Measurements from ENCODE around the gene PRF1.
"Not testable (repeated sequence)": the region's sequence is repeated elsewhere in the genome, so short reads cannot be mapped to it uniquely, and the experiment has no call there.

The PRF1 gene

GRCh38 chr10:70616761-70617160, 14.2 kb upstream of the PRF1 start:
- no peak for DNase-seq

DNA sequence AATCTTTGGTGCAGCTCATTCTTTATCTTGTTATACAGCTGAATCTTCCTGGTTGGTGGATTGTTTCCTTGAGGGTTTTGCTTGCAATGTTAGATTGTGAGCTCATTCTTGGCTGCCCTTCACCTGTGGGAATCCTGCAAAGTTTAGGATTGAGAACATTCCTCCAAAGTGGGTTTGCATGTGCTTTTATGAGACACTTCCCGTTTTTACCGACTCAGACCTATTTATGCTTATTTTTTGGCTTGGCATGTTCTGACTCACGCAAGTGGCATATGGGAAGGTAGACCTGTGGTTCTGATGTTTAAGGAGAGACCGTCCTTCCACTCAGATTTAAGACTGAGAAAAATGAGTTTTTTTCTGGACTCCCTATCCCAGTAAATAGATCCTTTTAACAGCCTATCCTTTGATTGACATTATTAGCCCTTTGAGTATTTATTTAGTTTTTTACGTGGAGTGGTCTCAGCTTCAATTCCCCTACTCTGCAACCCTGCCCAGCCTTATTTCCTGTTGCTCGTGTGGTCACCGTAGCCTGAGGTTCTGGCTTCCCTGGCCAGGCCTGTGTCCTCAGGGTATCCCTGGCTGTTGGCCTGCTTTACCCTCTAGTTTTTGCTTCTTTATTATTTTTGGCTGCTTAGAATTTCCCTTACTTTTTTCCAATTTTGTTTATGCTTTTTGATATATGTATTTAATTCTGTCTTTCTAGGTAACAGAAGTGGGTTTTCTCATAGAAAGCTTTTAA, 13.4 kb upstream of the PRF1 start:
- no peak for DNase-seq

GRCh38 chr10:70615211-70615610, 12.7 kb upstream of the PRF1 start:
- DNase-seq = no peak

- DNase-seq = not testable (repeated sequence)
These were observed 11.8 kb upstream of the PRF1 start for GRCh38 chr10:70614364-70614763.

- DNase-seq = no peak
These were observed 11.4 kb upstream of the PRF1 start for GRCh38 chr10:70613941-70614340.

- DNase-seq = no peak
These were observed 5.4 kb upstream of the PRF1 start for GRCh38 chr10:70607936-70608335.

DNA sequence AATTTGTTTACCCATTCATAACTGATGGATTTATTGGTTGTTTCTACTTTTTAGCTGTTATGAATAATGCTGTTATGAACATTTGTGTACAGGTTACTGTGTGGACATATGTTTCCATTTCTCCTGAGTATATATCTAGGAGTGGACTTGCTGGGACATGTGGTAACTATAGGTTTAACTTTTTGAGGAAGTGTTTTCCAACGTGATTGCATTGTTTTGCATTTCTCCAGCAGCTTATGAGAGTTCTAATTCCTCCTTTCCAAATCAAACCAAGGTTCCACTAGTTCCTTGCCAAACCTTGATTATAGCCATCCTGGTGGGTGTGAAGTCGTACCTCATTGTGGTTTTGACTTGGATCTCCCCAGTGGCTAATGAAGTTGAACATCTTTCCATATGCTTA, 2.6 kb upstream of the PRF1 start:
- no peak for DNase-seq

- no peak for DNase-seq
These were observed 1.6 kb upstream of the PRF1 start for GRCh38 chr10:70604106-70604505.

- no peak for DNase-seq
These were observed 884 bp upstream of the PRF1 start for GRCh38 chr10:70603449-70603801.

DNA sequence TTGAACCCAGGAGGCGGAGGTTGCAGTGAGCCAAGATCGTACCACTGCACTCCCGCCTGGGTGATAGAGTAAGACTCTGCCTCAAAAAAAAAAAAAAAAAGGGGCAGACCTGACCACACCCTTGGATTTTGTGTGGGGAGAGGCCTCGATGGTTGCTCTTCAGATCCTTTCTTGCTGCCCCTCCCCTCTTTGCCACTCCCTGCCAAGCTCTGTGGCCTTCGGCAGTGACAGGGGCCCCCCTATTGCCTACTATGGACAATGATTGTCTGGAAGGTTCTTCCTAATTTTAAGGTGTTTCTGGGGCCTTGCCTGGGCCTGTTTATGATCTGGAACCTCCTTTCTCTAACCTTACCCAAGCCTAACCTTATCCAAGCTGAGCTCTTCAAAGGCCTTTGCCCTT, 795 bp downstream of the PRF1 start:
- no peak for DNase-seq

GRCh38 chr10:70600512-70601395, 1.8 kb downstream of the PRF1 start:
- no peak for DNase-seq

DNA sequence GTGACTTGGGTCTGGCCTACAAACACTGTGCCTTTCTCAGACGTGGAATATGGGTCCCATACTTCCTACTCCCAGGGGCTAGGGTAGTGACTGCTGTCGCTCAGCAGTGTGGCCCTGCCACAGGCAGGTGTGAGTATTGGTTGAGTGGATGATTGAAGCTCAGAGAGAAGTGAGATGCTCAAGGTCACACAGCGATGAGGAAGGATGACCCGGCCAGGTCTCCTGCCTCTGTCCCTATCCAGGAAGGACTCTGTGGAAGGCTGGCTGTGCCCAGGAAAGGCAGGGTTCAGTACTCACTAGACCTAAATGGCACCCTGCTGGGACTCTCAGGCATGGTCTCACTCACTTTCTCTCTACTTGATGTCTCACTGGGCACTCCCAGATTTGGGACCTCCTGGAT, 2.8 kb downstream of the PRF1 start:
- DNase-seq = no peak

- DNase-seq = no peak
These were observed 3.2 kb downstream of the PRF1 start for GRCh38 chr10:70599319-70599718.

GRCh38 chr10:70598857-70599295, 3.7 kb downstream of the PRF1 start:
- DNase-seq = no peak

GRCh38 chr10:70597856-70598815, 4.4 kb downstream of the PRF1 start:
- no peak for DNase-seq

GRCh38 chr10:70596860-70597809, 5.4 kb downstream of the PRF1 start:
- no peak for DNase-seq

- DNase-seq = no peak
These were observed 6.3 kb downstream of the PRF1 start for GRCh38 chr10:70596110-70596798.

- no peak for DNase-seq
These were observed 7.0 kb downstream of the PRF1 start for GRCh38 chr10:70595566-70596016.

GRCh38 chr10:70594161-70594560, 8.4 kb downstream of the PRF1 start:
- no peak for DNase-seq

GRCh38 chr10:70593513-70593890, 9.0 kb downstream of the PRF1 start:
- no peak for DNase-seq
